Smooth muscle cell (in vitro differentiated cells): ENCODE results near the gene ELF2. TPM values are rescaled to one million over a fixed set of nuclear protein-coding genes. Genes with fewer than 3 reads are reported as not detected.

Experiments used
- DNase-seq: peaks from one replicate; lab custom pipeline; 2025; ENCODE audit not compliant: unreplicated experiment; lab: John Stamatoyannopoulos, UW
- H2AFZ ChIP-seq: fragments of 200-600 bp; sonication (generic); 2 replicates; pipeline ENCODE4 v1.6.0; 2016; ENCODE audit warnings: antibody characterized with exemption, low read depth, mild to moderate bottlenecking
- H3F3A ChIP-seq: fragments of 200-600 bp; sonication (generic); 2 replicates; pipeline ENCODE4 v1.6.0; 2017; ENCODE audit warnings: antibody characterized with exemption, low read depth
- H3K27ac ChIP-seq: fragments of 200-600 bp; sonication (generic); 2 replicates; pipeline ENCODE4 v1.5.1; 2016; ENCODE audit warnings: low read depth, mild to moderate bottlenecking
- H3K27me3 ChIP-seq: fragments of 200-600 bp; sonication (generic); 2 replicates; pipeline ENCODE4 v1.6.1; 2016; ENCODE audit warnings: low read depth, mild to moderate bottlenecking
- H3K36me3 ChIP-seq: fragments of 200-600 bp; sonication (generic); 2 replicates; pipeline ENCODE4 v1.5.1; 2016; ENCODE audit warnings: low read depth
- H3K4me1 ChIP-seq: fragments of 200-600 bp; sonication (generic); 2 replicates; pipeline ENCODE4 v1.5.1; 2016; ENCODE audit warnings: low read depth
- H3K4me2 ChIP-seq: fragments of 200-600 bp; sonication (generic); 2 replicates; pipeline ENCODE4 v1.6.0; 2016; ENCODE audit warnings: mild to moderate bottlenecking
- H3K4me3 ChIP-seq: fragments of 200-600 bp; sonication (generic); 2 replicates; pipeline ENCODE4 v1.5.1; 2016; ENCODE audit warnings: mild to moderate bottlenecking
- H3K79me2 ChIP-seq: fragments of 200-600 bp; sonication (generic); 2 replicates; pipeline ENCODE4 v1.6.0; 2016; ENCODE audit warnings: low read depth, mild to moderate bottlenecking
- H3K9ac ChIP-seq: fragments of 200-600 bp; sonication (generic); 2 replicates; pipeline ENCODE4 v1.6.0; 2016; ENCODE audit warnings: low read depth
- H3K9me3 ChIP-seq: fragments of 200-600 bp; sonication (generic); replicated peaks from 2 replicates; pipeline ENCODE4 v1.5.1; 2016; ENCODE audit warnings: low read depth
- H4K20me1 ChIP-seq: fragments of 200-600 bp; sonication (generic); 2 replicates; pipeline ENCODE4 v1.6.0; 2016; ENCODE audit warnings: low read depth
- WGBS: methylation state at CpG from one replicate; pipeline ENCODE4 v1.1.7; 2016; ENCODE audit warnings: low lambda C conversion rate; 5-methylcytosine and 5-hydroxymethylcytosine counted together
- polyA plus RNA-seq: library from polyadenylated mRNA; unstranded; fragments of >200 nt; fragmentation: Nextera tagmentation; extraction: Ambion mirVana; gene quantifications from 2 replicates; pipeline ENCODE4 v1.2.1, GENCODE V29; 2016
- total RNA-seq: library from RNA; depleted of rRNA; stranded (reverse); fragments of >200 nt; gene quantifications from 2 replicates; pipeline ENCODE4 v1.2.3, GENCODE V29; 2014
- TF ChIP-seq, protein P1 (sequence below): fragments of 200-600 bp; sonication (generic); IDR thresholded peaks from 2 replicates; pipeline ENCODE4 v1.5.1; 2017; ENCODE audit warnings: borderline replicate concordance, mild to moderate bottlenecking, antibody characterized with exemption; ENCODE audit not compliant: insufficient read depth, poor library complexity, severe bottlenecking

The ELF2 gene
- total and polyA plus RNA-seq, 2 experiments from 2014 or later, result 26.1 to 37.2 TPM

GRCh38 chr4:139112650-139113049, 64.4 kb downstream of the ELF2 start:
- Histone ChIP-seq H3K9ac (no peak overlapping the region), H2AFZ (no peak overlapping the region), H3K4me2 (no peak overlapping the region), H3K27me3 (no peaks in the 10 kb centered on the region), H3K9me3 (no peaks in the 10 kb centered on the region), H3K27ac (no peak overlapping the region), H3K4me3 (no peak overlapping the region), H3K36me3 (no peaks in the 10 kb centered on the region), H3F3A (no peaks in the 10 kb centered on the region), H3K79me2 (no peaks in the 10 kb centered on the region), H3K4me1 (no peaks in the 10 kb centered on the region), H4K20me1 (no peaks in the 10 kb centered on the region)
- whole genome bisulfite sequencing, result 97% methylated on average over 5 of the region's 5 CpGs
- DNase-seq, result no peak
- TF ChIP-seq, protein P1, sequence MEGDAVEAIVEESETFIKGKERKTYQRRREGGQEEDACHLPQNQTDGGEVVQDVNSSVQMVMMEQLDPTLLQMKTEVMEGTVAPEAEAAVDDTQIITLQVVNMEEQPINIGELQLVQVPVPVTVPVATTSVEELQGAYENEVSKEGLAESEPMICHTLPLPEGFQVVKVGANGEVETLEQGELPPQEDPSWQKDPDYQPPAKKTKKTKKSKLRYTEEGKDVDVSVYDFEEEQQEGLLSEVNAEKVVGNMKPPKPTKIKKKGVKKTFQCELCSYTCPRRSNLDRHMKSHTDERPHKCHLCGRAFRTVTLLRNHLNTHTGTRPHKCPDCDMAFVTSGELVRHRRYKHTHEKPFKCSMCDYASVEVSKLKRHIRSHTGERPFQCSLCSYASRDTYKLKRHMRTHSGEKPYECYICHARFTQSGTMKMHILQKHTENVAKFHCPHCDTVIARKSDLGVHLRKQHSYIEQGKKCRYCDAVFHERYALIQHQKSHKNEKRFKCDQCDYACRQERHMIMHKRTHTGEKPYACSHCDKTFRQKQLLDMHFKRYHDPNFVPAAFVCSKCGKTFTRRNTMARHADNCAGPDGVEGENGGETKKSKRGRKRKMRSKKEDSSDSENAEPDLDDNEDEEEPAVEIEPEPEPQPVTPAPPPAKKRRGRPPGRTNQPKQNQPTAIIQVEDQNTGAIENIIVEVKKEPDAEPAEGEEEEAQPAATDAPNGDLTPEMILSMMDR, result no peak

DNA sequence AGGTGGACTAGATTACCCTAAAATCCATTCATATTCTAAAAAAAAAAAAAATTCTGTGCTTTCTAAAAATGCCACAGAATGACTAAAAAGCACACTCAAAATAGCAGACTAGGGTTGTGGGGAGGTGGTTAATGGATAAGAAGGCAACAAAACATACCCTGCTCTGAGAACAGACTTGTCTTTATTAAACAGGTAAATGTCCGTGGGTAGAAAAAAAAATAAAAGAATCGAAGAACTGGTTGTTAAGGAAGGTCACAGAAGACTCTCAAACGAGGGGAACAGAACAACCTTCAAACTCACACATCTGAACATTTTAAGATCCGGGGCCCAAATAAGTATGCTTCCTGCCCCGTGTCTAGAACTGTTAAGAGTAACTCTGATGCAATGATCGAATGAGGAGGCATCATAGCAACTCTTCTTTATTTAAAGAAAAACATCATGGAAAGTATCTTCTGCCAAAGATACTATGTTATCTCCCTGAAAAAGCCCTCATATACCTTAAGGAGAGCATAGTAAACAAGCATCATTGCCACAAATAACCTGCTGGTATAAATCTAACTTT, 68.4 kb downstream of the ELF2 start:
- H3F3A ChIP-seq, result no peaks in the 10 kb centered on the region
- H3K27ac ChIP-seq, result no peak overlapping the region
- H3K36me3 ChIP-seq, result no peaks in the 10 kb centered on the region
- 91% methylated on average over 6 of the region's 6 CpGs for WGBS
- no peak for DNase-seq
- no peak overlapping the region for H3K4me2 ChIP-seq
- H3K4me1 ChIP-seq, result no peaks in the 10 kb centered on the region
- H2AFZ ChIP-seq, result no peak overlapping the region
- TF ChIP-seq, protein P1, result no peak
- no peaks in the 10 kb centered on the region for H3K27me3 ChIP-seq
- no peaks in the 10 kb centered on the region for H4K20me1 ChIP-seq
- H3K4me3 ChIP-seq, result no peak overlapping the region
- no peaks in the 10 kb centered on the region for H3K79me2 ChIP-seq
- no peaks in the 10 kb centered on the region for H3K9me3 ChIP-seq
- H3K9ac ChIP-seq, result no peak overlapping the region

GRCh38 chr4:139099366-139099982, 77.5 kb downstream of the ELF2 start:
- no peak overlapping the region for H3K4me2 ChIP-seq
- TF ChIP-seq, protein P1, result peak; percentile 83
- H3K36me3 ChIP-seq, result no peaks in the 10 kb centered on the region
- 13% methylated on average over 2 of the region's 2 CpGs for WGBS
- H3K4me1 ChIP-seq, result no peaks in the 10 kb centered on the region
- no peaks in the 10 kb centered on the region for H3K9me3 ChIP-seq
- H3K79me2 ChIP-seq, result no peaks in the 10 kb centered on the region
- no peak overlapping the region for H3K4me3 ChIP-seq
- no peaks in the 10 kb centered on the region for H4K20me1 ChIP-seq
- DNase-seq, result no peak
- no peaks in the 10 kb centered on the region for H3K27me3 ChIP-seq
- no peak overlapping the region for H2AFZ ChIP-seq
- H3K27ac ChIP-seq, result no peak overlapping the region
- H3F3A ChIP-seq, result no peaks in the 10 kb centered on the region
- no peak overlapping the region for H3K9ac ChIP-seq

- H3K4me3 ChIP-seq, result no peak overlapping the region
- H3K9ac ChIP-seq, result no peak overlapping the region
- no peak overlapping the region for H3K4me2 ChIP-seq
- H3K79me2 ChIP-seq, result no peaks in the 10 kb centered on the region
- H3K9me3 ChIP-seq, result no peaks in the 10 kb centered on the region
- TF ChIP-seq, protein P1, result no peak
- H3K27ac ChIP-seq, result no peak overlapping the region
- no peak overlapping the region for H2AFZ ChIP-seq
- 90% methylated on average over 12 of the region's 12 CpGs for WGBS
- H3F3A ChIP-seq, result no peaks in the 10 kb centered on the region
- no peak for DNase-seq
- no peaks in the 10 kb centered on the region for H3K27me3 ChIP-seq
- no peaks in the 10 kb centered on the region for H3K4me1 ChIP-seq
- no peaks in the 10 kb centered on the region for H3K36me3 ChIP-seq
- no peaks in the 10 kb centered on the region for H4K20me1 ChIP-seq
These were observed 84.7 kb downstream of the ELF2 start for GRCh38 chr4:139092271-139092670.
